SK-N-SH (cell line): ENCODE measurements around the gene ZNF366.

Source experiments
- CTCF ChIP-seq: fragments of 200-600 bp; sonication (generic); IDR thresholded peaks from 2 replicates; pipeline ENCODE4 v1.6.1; 2017; ENCODE audit warnings: antibody characterized with exemption, mild to moderate bottlenecking, moderate library complexity
- ELF1 ChIP-seq: IDR thresholded peaks from 2 replicates; pipeline ENCODE4 v1.4.0; 2012
- NFIC ChIP-seq: IDR thresholded peaks from 2 replicates; pipeline ENCODE4 v1.4.0; 2012; ENCODE audit warnings: borderline replicate concordance
- SIN3A ChIP-seq: IDR thresholded peaks from 2 replicates; pipeline ENCODE4 v1.6.1; 2012; ENCODE audit warnings: low read depth, mild to moderate bottlenecking, low read length, moderate library complexity, borderline replicate concordance
- SMC3 ChIP-seq: IDR thresholded peaks from 2 replicates; pipeline ENCODE4 v1.6.1; 2012; ENCODE audit warnings: low read depth, low read length, improper control_type of control experiment
- YY1 ChIP-seq: IDR thresholded peaks from 2 replicates; pipeline ENCODE4 v1.4.0; 2012; ENCODE audit warnings: low read depth, mild to moderate bottlenecking
- TF ChIP-seq, protein P1 (sequence below): IDR thresholded peaks from 2 replicates; pipeline ENCODE4 v1.6.1; 2012; ENCODE audit warnings: mild to moderate bottlenecking, low read depth, low read length, moderate library complexity

GRCh38 chr5:72555871-72556270 is 48.7 kb upstream of the ZNF366 start:
- TF ChIP-seq CTCF, result no peak
- no peak for TF ChIP-seq YY1
- no peak for TF ChIP-seq SIN3A
- no peak for TF ChIP-seq SMC3
- no peak for TF ChIP-seq ELF1
- TF ChIP-seq, protein P1, sequence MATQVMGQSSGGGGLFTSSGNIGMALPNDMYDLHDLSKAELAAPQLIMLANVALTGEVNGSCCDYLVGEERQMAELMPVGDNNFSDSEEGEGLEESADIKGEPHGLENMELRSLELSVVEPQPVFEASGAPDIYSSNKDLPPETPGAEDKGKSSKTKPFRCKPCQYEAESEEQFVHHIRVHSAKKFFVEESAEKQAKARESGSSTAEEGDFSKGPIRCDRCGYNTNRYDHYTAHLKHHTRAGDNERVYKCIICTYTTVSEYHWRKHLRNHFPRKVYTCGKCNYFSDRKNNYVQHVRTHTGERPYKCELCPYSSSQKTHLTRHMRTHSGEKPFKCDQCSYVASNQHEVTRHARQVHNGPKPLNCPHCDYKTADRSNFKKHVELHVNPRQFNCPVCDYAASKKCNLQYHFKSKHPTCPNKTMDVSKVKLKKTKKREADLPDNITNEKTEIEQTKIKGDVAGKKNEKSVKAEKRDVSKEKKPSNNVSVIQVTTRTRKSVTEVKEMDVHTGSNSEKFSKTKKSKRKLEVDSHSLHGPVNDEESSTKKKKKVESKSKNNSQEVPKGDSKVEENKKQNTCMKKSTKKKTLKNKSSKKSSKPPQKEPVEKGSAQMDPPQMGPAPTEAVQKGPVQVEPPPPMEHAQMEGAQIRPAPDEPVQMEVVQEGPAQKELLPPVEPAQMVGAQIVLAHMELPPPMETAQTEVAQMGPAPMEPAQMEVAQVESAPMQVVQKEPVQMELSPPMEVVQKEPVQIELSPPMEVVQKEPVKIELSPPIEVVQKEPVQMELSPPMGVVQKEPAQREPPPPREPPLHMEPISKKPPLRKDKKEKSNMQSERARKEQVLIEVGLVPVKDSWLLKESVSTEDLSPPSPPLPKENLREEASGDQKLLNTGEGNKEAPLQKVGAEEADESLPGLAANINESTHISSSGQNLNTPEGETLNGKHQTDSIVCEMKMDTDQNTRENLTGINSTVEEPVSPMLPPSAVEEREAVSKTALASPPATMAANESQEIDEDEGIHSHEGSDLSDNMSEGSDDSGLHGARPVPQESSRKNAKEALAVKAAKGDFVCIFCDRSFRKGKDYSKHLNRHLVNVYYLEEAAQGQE, result no peak
- TF ChIP-seq NFIC, result no peak
